Caco-2 (cell line): ENCODE data around the gene FGD5. TPM values are rescaled to one million over a fixed set of nuclear protein-coding genes. Genes with fewer than 3 reads are reported as not detected.

Experiments
- BruUV-seq: library from RNA; stranded (reverse); fragments of 400-500 nt; replicated peaks from 2 replicates; lab custom pipeline; 2021; lab: Mats Ljungman, UMichigan
- CTCF ChIA-PET: fragments of 300-600 bp; sonication (Branson Sonifier 250); formaldehyde crosslinking; loops from one replicate; lab custom pipeline; 2022; ENCODE audit warnings: antibody characterized with exemption; lab: Charles Lee
- POLR2A ChIA-PET: fragments of 300-600 bp; sonication (Branson Sonifier 250); formaldehyde crosslinking; loops from one replicate; lab custom pipeline; 2022; ENCODE audit warnings: antibody characterized with exemption; lab: Charles Lee
- DNase-seq, 2 experiments: peaks; one replicate each; pipeline versions ENCODE4 v3.0.0 to v3.0.0-alpha.2; 2020 to 2022
- H3K27me3 ChIP-seq: replicated peaks from 2 replicates; pipeline ENCODE4 v1.6.0; 2011; ENCODE audit warnings: low read length; ENCODE audit not compliant: control insufficient read depth, insufficient read depth
- H3K36me3 ChIP-seq: 2 replicates; pipeline ENCODE4 v1.5.1; 2011; ENCODE audit warnings: low read length; ENCODE audit not compliant: control insufficient read depth, insufficient read depth
- H3K4me1 ChIP-seq: fragments of 250-450 bp; sonication (Bioruptor Pico); 2 replicates; pipeline ENCODE4 v1.5.1; 2020; ENCODE audit warnings: mild to moderate bottlenecking
- H3K4me3 ChIP-seq: 2 replicates; pipeline ENCODE4 v1.5.1; 2011; ENCODE audit warnings: low read depth, mild to moderate bottlenecking, control low read depth, low read length
- H3K9me3 ChIP-seq: fragments of 250-450 bp; sonication (Bioruptor Pico); 2 replicates; pipeline ENCODE4 v1.5.1; 2020; ENCODE audit warnings: mild to moderate bottlenecking, moderate library complexity
- H3K27ac Mint-ChIP-seq: one replicate; pipeline ENCODE4 v1.8.0; 2022; ENCODE audit warnings: mixed read lengths; ENCODE audit not compliant: unreplicated experiment
- H3K27me3 Mint-ChIP-seq: one replicate; pipeline ENCODE4 v1.8.0; 2022; ENCODE audit warnings: mixed read lengths; ENCODE audit not compliant: insufficient read depth, unreplicated experiment
- H3K36me3 Mint-ChIP-seq: one replicate; pipeline ENCODE4 v1.8.0; 2022; ENCODE audit warnings: mild to moderate bottlenecking, mixed read lengths; ENCODE audit not compliant: insufficient read depth, unreplicated experiment
- H3K4me1 Mint-ChIP-seq: one replicate; pipeline ENCODE4 v1.8.0; 2022; ENCODE audit warnings: low read depth, mixed read lengths; ENCODE audit not compliant: unreplicated experiment
- H3K4me3 Mint-ChIP-seq: one replicate; pipeline ENCODE4 v1.8.0; 2022; ENCODE audit warnings: mild to moderate bottlenecking, moderate library complexity, mixed read lengths; ENCODE audit not compliant: unreplicated experiment
- H3K9me3 Mint-ChIP-seq: one replicate; pipeline ENCODE4 v1.8.0; 2022; ENCODE audit warnings: mixed read lengths; ENCODE audit not compliant: unreplicated experiment
- intact Hi-C: fragments of 100-400 bp; cut with micrococcal nuclease; formaldehyde crosslinking; loops from one replicate; pipeline ENCODE4 v1.10.0; 2022; ENCODE audit not compliant: unreplicated experiment
- total RNA-seq: library from RNA; stranded (reverse); gene quantifications from 2 replicates; pipeline ENCODE4 v1.2.3, GENCODE V29; 2022
- TF ChIP-seq, protein P1 (sequence below), 2 experiments: fragments of 200-600 bp in 1 of 2; IDR thresholded peaks; 1 replicate in 1 of 2; 2 replicates in 1 of 2; pipeline versions ENCODE4 v1.5.1 to v1.8.0; 2011 to 2022; ENCODE audit warnings: antibody characterized with exemption in 1 of 2, control low read depth in 1 of 2, inconsistent platforms in 1 of 2, low read depth in 1 of 2, low read length in 1 of 2, mild to moderate bottlenecking in 1 of 2, moderate library complexity in 1 of 2; ENCODE audit not compliant: insufficient read depth in 1 of 2, severe bottlenecking in 1 of 2, unreplicated experiment in 1 of 2

The FGD5 gene
- total RNA-seq, 1 experiment from 2014 or later, result 0.25 TPM

DNA sequence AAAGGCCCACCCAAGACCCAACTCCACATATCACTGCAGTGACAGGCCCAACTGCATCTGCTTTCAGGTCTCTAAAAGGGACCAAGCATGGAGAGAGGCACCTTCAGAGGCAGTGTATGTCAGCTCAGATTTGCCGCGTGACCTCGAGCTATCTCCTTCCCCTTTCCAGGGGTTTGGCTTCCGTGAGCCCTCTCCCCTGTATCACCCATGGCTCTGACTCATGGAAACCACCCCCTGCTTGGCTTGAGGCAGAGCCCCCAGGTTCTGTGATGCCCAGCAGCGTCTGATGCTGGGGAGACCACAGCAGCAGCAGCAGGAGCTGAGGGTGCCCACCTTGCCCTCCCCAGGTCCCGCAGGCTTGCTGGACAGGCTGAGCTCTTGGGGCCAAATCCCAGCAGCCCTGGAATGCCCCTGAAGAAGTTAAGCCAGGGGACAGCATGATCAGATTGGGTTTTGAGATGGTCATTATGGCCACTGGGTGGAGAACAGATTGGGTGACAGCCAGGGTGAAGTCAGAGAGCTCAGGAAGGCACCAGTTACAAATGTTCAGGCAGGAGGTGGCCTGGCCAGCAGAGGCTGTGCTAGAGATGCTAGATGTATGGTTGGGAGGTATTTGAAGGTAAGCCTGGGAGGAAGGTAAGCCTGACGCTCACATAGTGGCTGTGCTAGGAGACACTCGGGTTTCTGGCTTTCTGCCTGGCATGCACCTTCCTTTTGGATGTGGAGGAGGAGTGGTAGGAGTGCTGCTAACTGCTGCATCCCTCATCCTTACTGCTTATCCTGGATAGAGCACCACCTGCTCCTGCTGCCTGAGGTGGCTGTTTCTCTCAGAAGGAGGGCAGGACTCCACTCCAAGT is 42.9 kb downstream of the FGD5 start:
- H3K9me3 Mint-ChIP-seq, result no peaks in the 10 kb centered on the region
- Histone ChIP-seq H3K4me3 (no peak overlapping the region), H3K27me3 (no peaks in the 10 kb centered on the region; the same call in none of the 2 replicates), H3K36me3 (no peaks in the 10 kb centered on the region), H3K4me1 (no peaks in the 10 kb centered on the region), H3K9me3 (no peaks in the 10 kb centered on the region)
- ChIA-PET CTCF (interaction anchor here (0.6 to 2.0 kb wide), 2 partner anchors 60 to 68 kb away, joined by 4 to 6 read pairs; no protein-coding TSS in a partner anchor), POLR2A (no interaction called here)
- H3K4me3 Mint-ChIP-seq, result no peak overlapping the region
- BruUV-seq, result no TSS peak
- H3K27me3 Mint-ChIP-seq, result peaks cover 10% of the 10 kb centered on the region
- DNase-seq, result no peak
- intact Hi-C loops, result no loop called here
- TF ChIP-seq, protein P1, sequence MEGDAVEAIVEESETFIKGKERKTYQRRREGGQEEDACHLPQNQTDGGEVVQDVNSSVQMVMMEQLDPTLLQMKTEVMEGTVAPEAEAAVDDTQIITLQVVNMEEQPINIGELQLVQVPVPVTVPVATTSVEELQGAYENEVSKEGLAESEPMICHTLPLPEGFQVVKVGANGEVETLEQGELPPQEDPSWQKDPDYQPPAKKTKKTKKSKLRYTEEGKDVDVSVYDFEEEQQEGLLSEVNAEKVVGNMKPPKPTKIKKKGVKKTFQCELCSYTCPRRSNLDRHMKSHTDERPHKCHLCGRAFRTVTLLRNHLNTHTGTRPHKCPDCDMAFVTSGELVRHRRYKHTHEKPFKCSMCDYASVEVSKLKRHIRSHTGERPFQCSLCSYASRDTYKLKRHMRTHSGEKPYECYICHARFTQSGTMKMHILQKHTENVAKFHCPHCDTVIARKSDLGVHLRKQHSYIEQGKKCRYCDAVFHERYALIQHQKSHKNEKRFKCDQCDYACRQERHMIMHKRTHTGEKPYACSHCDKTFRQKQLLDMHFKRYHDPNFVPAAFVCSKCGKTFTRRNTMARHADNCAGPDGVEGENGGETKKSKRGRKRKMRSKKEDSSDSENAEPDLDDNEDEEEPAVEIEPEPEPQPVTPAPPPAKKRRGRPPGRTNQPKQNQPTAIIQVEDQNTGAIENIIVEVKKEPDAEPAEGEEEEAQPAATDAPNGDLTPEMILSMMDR (IDR thresholded peaks at IDR 0.05; ENCODE audit: insufficient read depth in 1 of 2, low read depth in 1 of 2, low read length in 1 of 2, severe bottlenecking in 1 of 2, unreplicated experiment in 1 of 2), result no peak
- no peaks in the 10 kb centered on the region for H3K4me1 Mint-ChIP-seq
- no peaks in the 10 kb centered on the region for H3K36me3 Mint-ChIP-seq
- no peak overlapping the region for H3K27ac Mint-ChIP-seq

DNA sequence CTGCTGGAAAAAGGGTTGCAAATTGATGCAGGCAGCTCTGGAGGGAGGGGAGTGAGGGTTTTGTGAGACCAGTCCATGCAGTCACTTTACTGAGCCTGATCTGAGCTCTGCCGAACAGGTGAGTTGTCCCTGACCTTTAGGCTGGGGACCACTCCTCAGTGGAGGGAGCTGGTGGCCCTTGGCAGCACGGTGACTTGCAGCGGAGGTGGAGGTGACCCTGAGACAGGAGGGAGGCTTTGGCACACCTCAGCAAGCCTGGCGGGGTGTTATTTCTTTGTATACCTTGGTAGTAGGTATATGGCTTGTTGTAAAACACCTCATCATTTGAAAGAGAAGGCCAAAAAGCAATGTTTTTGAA is 43.5 kb downstream of the FGD5 start:
- Histone ChIP-seq H3K9me3 (no peaks in the 10 kb centered on the region), H3K4me1 (no peaks in the 10 kb centered on the region), H3K36me3 (no peaks in the 10 kb centered on the region), H3K27me3 (no peaks in the 10 kb centered on the region; the same call in none of the 2 replicates), H3K4me3 (no peak overlapping the region)
- no peak for DNase-seq
- no peaks in the 10 kb centered on the region for H3K36me3 Mint-ChIP-seq
- H3K4me1 Mint-ChIP-seq, result no peaks in the 10 kb centered on the region
- peaks cover 10% of the 10 kb centered on the region for H3K27me3 Mint-ChIP-seq
- TF ChIP-seq, protein P1 (IDR thresholded peaks at IDR 0.05; ENCODE audit: insufficient read depth in 1 of 2, low read depth in 1 of 2, low read length in 1 of 2, severe bottlenecking in 1 of 2, unreplicated experiment in 1 of 2), result no peak
- ChIA-PET POLR2A (no interaction called here), CTCF (interaction anchor here (2.0 kb wide), 1 partner anchor 59 kb away, joined by 6 read pairs; no protein-coding TSS in a partner anchor)
- intact Hi-C loops, result no loop called here
- BruUV-seq, result no TSS peak
- H3K4me3 Mint-ChIP-seq, result no peak overlapping the region
- H3K27ac Mint-ChIP-seq, result no peak overlapping the region
- H3K9me3 Mint-ChIP-seq, result no peaks in the 10 kb centered on the region

DNA sequence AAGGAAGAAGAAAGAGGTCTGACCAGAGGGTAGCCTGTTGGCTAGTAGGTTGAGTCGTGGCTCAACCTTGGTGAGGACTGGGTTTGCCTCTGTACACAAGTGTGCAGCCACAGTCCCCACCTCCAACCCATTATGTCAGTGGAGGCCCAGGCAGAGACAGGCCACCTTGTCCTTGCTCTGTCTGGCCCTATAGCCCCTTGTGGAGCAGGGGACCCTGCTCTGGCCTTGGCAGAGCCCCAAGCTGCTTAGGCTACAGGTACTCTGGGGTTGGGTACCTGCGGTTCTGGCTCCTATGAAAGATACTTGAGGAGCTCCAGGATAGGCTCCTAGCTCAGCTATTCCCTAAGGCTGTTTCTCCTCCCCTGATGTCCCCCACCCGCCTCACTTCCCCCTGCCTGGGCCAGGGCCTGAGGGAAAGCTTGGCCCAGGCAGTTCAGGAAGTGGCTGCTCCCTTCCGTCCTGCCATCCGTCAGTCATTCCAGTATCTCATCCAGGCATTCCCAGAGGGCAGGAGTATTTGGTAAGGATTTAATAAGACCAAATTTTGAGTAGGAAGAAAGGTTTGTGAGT is 44.0 kb downstream of the FGD5 start:
- Histone ChIP-seq H3K27me3 (no peaks in the 10 kb centered on the region; the same call in none of the 2 replicates), H3K4me1 (no peaks in the 10 kb centered on the region), H3K4me3 (no peak overlapping the region), H3K36me3 (no peaks in the 10 kb centered on the region), H3K9me3 (no peaks in the 10 kb centered on the region)
- H3K9me3 Mint-ChIP-seq, result no peaks in the 10 kb centered on the region
- no peak overlapping the region for H3K27ac Mint-ChIP-seq
- intact Hi-C loops, result no loop called here
- no peak for DNase-seq
- H3K4me1 Mint-ChIP-seq, result no peaks in the 10 kb centered on the region
- H3K4me3 Mint-ChIP-seq, result no peak overlapping the region
- ChIA-PET POLR2A (no interaction called here), CTCF (interaction anchor here (0.5 kb wide), 1 partner anchor 62 kb away, joined by 4 read pairs; no protein-coding TSS in a partner anchor)
- H3K36me3 Mint-ChIP-seq, result no peaks in the 10 kb centered on the region
- BruUV-seq, result no TSS peak
- TF ChIP-seq, protein P1 (IDR thresholded peaks at IDR 0.05; ENCODE audit: insufficient read depth in 1 of 2, low read depth in 1 of 2, low read length in 1 of 2, severe bottlenecking in 1 of 2, unreplicated experiment in 1 of 2), result no peak
- H3K27me3 Mint-ChIP-seq, result peaks cover 8% of the 10 kb centered on the region
